Chondrocyte (in vitro differentiated cells): ENCODE measurements around the gene TMEM115. TPM values are rescaled to one million over a fixed set of nuclear protein-coding genes. Genes with fewer than 3 reads are reported as not detected.

Experiments used
- DNase-seq: peaks from one replicate; pipeline ENCODE4 v3.0.0; 2021; ENCODE audit warnings: mixed read lengths, low spot score
- H3K27ac Mint-ChIP-seq: one replicate; pipeline ENCODE4 v1.8.0; 2021; ENCODE audit warnings: mild to moderate bottlenecking, moderate library complexity, mixed read lengths; ENCODE audit not compliant: unreplicated experiment
- H3K27me3 Mint-ChIP-seq: 2 replicates; pipeline ENCODE4 v1.8.0; 2021; ENCODE audit warnings: low read depth, mixed read lengths
- H3K36me3 Mint-ChIP-seq: 2 replicates; pipeline ENCODE4 v1.8.0; 2021; ENCODE audit warnings: low read depth, mixed read lengths
- H3K4me1 Mint-ChIP-seq: 2 replicates; pipeline ENCODE4 v1.8.0; 2021; ENCODE audit warnings: low read depth, mild to moderate bottlenecking, mixed read lengths
- H3K4me3 Mint-ChIP-seq: one replicate; pipeline ENCODE4 v1.8.0; 2021; ENCODE audit warnings: mild to moderate bottlenecking, moderate library complexity, mixed read lengths; ENCODE audit not compliant: unreplicated experiment
- H3K9me3 Mint-ChIP-seq: 2 replicates; pipeline ENCODE4 v1.8.0; 2021; ENCODE audit warnings: low read depth, mixed read lengths
- total RNA-seq: library from RNA; stranded (reverse); gene quantifications from 3 replicates; pipeline ENCODE4 v1.2.1, GENCODE V29; 2021
- TF ChIP-seq, protein P1 (sequence below): fragments of 200-600 bp; sonication (generic); IDR thresholded peaks from 2 replicates; pipeline ENCODE4 v1.5.0; 2021; ENCODE audit warnings: antibody characterized with exemption, mild to moderate bottlenecking, moderate library complexity

TMEM115 gene
- total RNA-seq, 1 donor from 2014 or later: 50.4 TPM

DNA sequence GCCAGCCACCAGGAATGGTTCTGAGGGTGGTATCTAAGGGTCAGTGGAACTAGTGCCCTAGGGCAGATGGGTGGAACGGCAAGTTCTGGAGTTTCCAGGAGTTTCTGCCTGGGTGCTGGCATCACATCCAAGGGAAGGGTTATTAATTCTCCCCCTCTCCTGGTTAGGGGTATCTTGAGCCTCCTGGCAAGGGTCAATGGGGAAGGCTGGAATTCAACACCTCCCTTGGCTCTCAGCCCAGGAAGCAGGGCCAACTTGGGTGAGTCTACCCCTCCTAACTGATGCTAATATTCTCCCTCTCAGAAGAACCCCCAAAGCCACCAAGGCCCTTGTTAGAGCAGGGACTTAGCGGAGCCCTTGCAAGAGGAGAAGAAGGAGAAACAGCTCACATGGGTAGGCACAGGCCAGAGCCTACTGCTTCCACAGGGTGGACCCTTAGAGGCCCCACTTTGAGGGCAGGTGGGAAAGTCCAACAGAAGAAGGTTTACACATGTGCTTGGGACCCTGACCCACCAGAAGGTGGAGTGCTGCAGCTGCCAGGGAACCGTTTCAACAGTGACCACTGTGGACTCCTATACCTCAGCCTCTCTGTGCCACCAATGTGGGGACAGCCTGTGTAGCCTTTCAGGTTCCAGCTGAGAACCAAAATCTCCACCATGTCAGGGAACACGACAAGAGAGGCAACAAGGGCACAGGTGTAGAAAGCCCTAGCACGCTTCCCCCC is 3.3 kb downstream of the TMEM115 start:
- DNase-seq: no peak

DNA sequence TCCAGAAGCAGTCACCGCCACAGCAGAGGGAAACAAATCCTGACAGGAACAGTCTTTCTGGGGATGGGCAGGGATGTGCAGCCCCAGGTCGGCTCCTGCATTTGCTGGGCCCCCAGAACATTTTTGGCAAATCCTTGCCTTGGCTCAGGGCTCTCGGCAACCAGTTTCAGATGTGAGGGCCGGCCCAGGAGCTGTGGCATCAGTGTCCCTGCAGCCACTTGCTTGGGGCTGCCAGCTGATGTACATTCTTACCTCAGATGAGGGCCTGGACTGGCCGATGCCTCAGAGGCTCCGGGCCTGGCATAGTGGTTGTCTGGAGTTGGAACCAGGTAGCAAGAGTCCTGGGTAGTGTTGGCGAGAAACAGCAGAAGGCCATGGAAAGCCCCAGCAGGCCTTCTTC is 4.5 kb downstream of the TMEM115 start:
- Mint-ChIP-seq H3K4me1 (peaks cover 59% of the 10 kb centered on the region), H3K27me3 (no peaks in the 10 kb centered on the region), H3K36me3 (peaks cover 8% of the 10 kb centered on the region), H3K4me3 (no peak overlapping the region), H3K27ac (peak overlapping the region; percentile 5), H3K9me3 (no peaks in the 10 kb centered on the region)
- no peak for DNase-seq
- TF ChIP-seq, protein P1, sequence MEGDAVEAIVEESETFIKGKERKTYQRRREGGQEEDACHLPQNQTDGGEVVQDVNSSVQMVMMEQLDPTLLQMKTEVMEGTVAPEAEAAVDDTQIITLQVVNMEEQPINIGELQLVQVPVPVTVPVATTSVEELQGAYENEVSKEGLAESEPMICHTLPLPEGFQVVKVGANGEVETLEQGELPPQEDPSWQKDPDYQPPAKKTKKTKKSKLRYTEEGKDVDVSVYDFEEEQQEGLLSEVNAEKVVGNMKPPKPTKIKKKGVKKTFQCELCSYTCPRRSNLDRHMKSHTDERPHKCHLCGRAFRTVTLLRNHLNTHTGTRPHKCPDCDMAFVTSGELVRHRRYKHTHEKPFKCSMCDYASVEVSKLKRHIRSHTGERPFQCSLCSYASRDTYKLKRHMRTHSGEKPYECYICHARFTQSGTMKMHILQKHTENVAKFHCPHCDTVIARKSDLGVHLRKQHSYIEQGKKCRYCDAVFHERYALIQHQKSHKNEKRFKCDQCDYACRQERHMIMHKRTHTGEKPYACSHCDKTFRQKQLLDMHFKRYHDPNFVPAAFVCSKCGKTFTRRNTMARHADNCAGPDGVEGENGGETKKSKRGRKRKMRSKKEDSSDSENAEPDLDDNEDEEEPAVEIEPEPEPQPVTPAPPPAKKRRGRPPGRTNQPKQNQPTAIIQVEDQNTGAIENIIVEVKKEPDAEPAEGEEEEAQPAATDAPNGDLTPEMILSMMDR: no peak

More for the DNA sequence above, 3.3 kb downstream of the TMEM115 start:
- Mint-ChIP-seq H3K4me3 (peak overlapping the region; percentile 93), H3K36me3 (peaks cover 8% of the 10 kb centered on the region), H3K27ac (peak overlapping the region; percentile 17), H3K27me3 (no peaks in the 10 kb centered on the region), H3K9me3 (no peaks in the 10 kb centered on the region), H3K4me1 (peaks cover 54% of the 10 kb centered on the region)
- TF ChIP-seq, protein P1: no peak

DNA sequence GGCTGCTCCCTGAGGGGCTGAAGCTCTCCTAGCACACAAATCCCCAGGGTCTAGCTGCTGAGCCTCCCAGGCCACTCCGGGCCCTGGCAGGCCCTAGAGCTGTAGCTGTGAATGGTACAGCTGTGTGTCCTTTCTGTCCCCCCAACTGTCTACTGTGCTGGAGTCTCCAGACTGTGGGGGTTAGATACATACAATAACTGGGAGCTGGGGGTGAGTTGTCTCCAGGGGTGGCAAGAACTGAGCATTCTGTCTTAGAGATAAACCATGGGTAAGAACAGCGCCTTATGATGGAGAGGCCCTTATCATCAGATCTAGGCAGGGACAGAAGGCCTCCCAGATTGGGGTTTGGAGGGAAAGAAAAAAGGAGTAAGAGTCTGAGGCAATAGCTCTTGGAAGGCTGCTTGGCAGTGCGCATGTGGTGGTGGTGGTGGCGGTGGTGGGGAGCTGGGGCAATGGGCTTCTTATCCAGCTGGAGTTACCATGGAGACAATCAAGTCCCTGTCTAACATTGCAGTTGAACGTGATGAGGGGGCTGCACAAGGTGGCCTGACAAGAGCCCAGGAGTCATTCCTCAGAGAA is 5.0 kb downstream of the TMEM115 start:
- peaks cover 59% of the 10 kb centered on the region for H3K4me1 Mint-ChIP-seq
- peak overlapping the region; percentile 59 for H3K27ac Mint-ChIP-seq
- no peaks in the 10 kb centered on the region for H3K9me3 Mint-ChIP-seq
- peaks cover 8% of the 10 kb centered on the region for H3K36me3 Mint-ChIP-seq
- H3K4me3 Mint-ChIP-seq: no peak overlapping the region
- no peak for DNase-seq
- H3K27me3 Mint-ChIP-seq: no peaks in the 10 kb centered on the region
- TF ChIP-seq, protein P1: no peak

DNA sequence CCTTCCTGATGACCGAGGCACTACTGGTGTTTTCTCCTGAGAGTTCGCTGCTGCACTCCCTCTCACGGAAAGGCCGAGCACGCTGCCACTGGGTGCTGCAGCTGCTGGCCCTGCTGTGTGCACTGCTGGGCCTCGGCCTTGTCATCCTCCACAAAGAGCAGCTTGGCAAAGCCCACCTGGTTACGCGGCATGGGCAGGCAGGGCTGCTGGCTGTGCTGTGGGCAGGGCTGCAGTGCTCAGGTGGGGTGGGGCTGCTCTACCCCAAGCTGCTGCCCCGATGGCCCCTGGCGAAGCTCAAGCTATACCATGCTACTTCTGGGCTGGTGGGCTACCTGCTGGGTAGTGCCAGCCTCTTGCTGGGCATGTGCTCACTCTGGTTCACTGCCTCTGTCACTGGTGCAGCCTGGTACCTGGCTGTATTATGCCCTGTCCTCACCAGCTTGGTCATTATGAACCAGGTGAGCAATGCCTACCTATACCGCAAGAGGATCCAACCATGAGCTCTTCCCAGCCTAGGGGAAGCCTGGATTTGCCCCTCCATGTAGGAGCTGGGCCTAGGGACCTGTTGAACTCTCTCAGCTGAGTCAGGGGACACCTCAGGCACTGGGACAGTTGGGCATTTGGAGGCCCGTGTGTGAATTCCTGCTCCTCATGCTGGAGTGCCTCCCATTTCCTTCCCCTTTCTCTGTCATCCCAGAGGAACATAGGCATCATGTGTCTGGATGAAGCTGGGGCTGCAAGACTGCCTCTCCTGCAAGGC is 5.9 kb downstream of the TMEM115 start:
- no peaks in the 10 kb centered on the region for H3K9me3 Mint-ChIP-seq
- H3K4me3 Mint-ChIP-seq: no peak overlapping the region
- peaks cover 8% of the 10 kb centered on the region for H3K36me3 Mint-ChIP-seq
- TF ChIP-seq, protein P1: no peak
- H3K27ac Mint-ChIP-seq: peak overlapping the region; percentile 13
- no peak for DNase-seq
- H3K4me1 Mint-ChIP-seq: peaks cover 59% of the 10 kb centered on the region
- no peaks in the 10 kb centered on the region for H3K27me3 Mint-ChIP-seq

DNA sequence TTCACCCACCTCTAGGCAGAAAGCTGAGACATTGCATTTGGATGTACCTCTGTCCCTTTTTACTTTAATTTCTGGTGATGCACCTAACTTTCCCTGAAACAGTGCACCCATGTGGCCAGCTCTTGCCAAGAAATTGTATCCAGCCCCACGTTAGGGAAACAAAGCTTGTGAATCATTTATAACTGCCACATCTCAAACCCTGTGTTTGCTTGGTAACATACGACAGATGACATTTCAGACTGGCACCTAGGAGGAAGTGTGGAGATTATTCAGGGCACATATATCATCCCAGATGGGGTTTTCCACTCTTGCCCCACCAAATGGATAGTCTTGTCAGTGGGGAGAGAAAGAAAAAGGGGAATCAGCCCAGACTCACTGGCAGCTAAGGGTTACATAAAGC is 6.5 kb downstream of the TMEM115 start:
- H3K9me3 Mint-ChIP-seq: no peaks in the 10 kb centered on the region

More for the DNA sequence above, 6.5 kb downstream of the TMEM115 start:
- DNase-seq: no peak
- Mint-ChIP-seq H3K4me3 (no peak overlapping the region), H3K4me1 (peaks cover 53% of the 10 kb centered on the region), H3K36me3 (peaks cover 8% of the 10 kb centered on the region), H3K27me3 (no peaks in the 10 kb centered on the region), H3K27ac (peak overlapping the region; percentile 13)
- TF ChIP-seq, protein P1: peak; percentile 63
